Forelimb muscle (tissue), 1 donor: Measurements from ENCODE around the gene PSKH1. TPM values are rescaled to one million over a fixed set of nuclear protein-coding genes. Genes with fewer than 3 reads are reported as not detected.

Experiments
- DNase-seq: peaks from one replicate; pipeline ENCODE4 v3.0.0-alpha.2; 2013; ENCODE audit warnings: low read depth
- polyA plus RNA-seq: library from polyadenylated mRNA; unstranded; fragments of 120-200 nt; gene quantifications from one replicate; pipeline ENCODE4 v1.2.1, GENCODE V29; 2013; ENCODE audit not compliant: insufficient read length

PSKH1 gene
- polyA plus RNA-seq, 1 donor, result 21.0 TPM

- no peak for DNase-seq
Observed at GRCh38 chr16:67865318-67865717, 27.7 kb upstream of the PSKH1 start.

- DNase-seq, result no peak
Observed at GRCh38 chr16:67868290-67868689, 24.8 kb upstream of the PSKH1 start.

GRCh38 chr16:67869653-67870052 lies 23.4 kb upstream of the PSKH1 start:
- DNase-seq, result no peak

GRCh38 chr16:67871256-67871655 lies 21.8 kb upstream of the PSKH1 start:
- DNase-seq, result no peak

- no peak for DNase-seq
Observed at GRCh38 chr16:67872131-67872630, 20.9 kb upstream of the PSKH1 start.

GRCh38 chr16:67872631-67873434 lies 20.2 kb upstream of the PSKH1 start, which contains the start of gene EDC4:
Gene EDC4, plus strand, starts transcription at chr16:67873052. Its CDS starts 210 bp downstream, at chr16:67873262.
- no peak for DNase-seq

GRCh38 chr16:67873435-67874370 lies 19.4 kb upstream of the PSKH1 start:
- no peak for DNase-seq

GRCh38 chr16:67874372-67874771 lies 18.7 kb upstream of the PSKH1 start:
- DNase-seq, result no peak

- DNase-seq, result no peak
Observed at GRCh38 chr16:67877064-67877463, 16.0 kb upstream of the PSKH1 start.

GRCh38 chr16:67878232-67878631 lies 14.8 kb upstream of the PSKH1 start:
- DNase-seq, result no peak

- no peak for DNase-seq
Observed at GRCh38 chr16:67878846-67879245, 14.2 kb upstream of the PSKH1 start.

- DNase-seq, result no peak
Observed at GRCh38 chr16:67879462-67879861, 13.6 kb upstream of the PSKH1 start.

- DNase-seq, result no peak
Observed at GRCh38 chr16:67879936-67880335, 13.1 kb upstream of the PSKH1 start.

- no peak for DNase-seq
Observed at GRCh38 chr16:67880584-67880983, 12.5 kb upstream of the PSKH1 start.

GRCh38 chr16:67881621-67882161 lies 11.4 kb upstream of the PSKH1 start:
- no peak for DNase-seq

- DNase-seq, result no peak
Observed at GRCh38 chr16:67882374-67883145, 10.5 kb upstream of the PSKH1 start.

- no peak for DNase-seq
Observed at GRCh38 chr16:67883146-67883871, 9.7 kb upstream of the PSKH1 start.

- no peak for DNase-seq
Observed at GRCh38 chr16:67883872-67884261, 9.2 kb upstream of the PSKH1 start.

- peak; percentile 63 for DNase-seq
Observed at GRCh38 chr16:67884684-67885083, 8.4 kb upstream of the PSKH1 start, which contains the start of gene NRN1L. Gene NRN1L, plus strand, starts transcription at chr16:67884885. Its CDS starts 19 bp downstream, at chr16:67884904.

- DNase-seq, result no peak
Observed at GRCh38 chr16:67885545-67885944, 7.5 kb upstream of the PSKH1 start.

- DNase-seq, result no peak
Observed at GRCh38 chr16:67885976-67886375, 7.1 kb upstream of the PSKH1 start.
